Measurements from ENCODE around the gene ZNF205. TPM values are rescaled to one million over a fixed set of nuclear protein-coding genes. Genes with fewer than 3 reads are reported as not detected.
"Not testable (repeated sequence)": the region's sequence is repeated elsewhere in the genome, so short reads cannot be mapped to it uniquely, and the experiment has no call there.

The ZNF205 gene
- total and polyA plus RNA-seq, 2 experiments from 2014 or later = 16.6 to 29.1 TPM

- TF ChIP-seq REST (IDR thresholded peaks at IDR 0.05; ENCODE audit: unreplicated experiment) = no peak
These were observed 26.0 kb downstream of the ZNF205 start (continued) for GRCh38 chr16:3138342-3138741.

- H2AFZ ChIP-seq = no peak overlapping the region
- no peaks in the 10 kb centered on the region; the same call in 1 of the 2 replicates for H3K36me3 ChIP-seq (ENCODE audit: insufficient read depth)
- H3F3A ChIP-seq (replicated peaks; ENCODE audit: low read depth) = peaks cover 15% of the 10 kb centered on the region; the same call in 1 of the 2 replicates
- H3K4me3 Mint-ChIP-seq = no peak overlapping the region; the same call in 2 of the 3 replicates
- H3K27ac ChIP-seq (ENCODE audit: low read depth) = no peak overlapping the region
- peaks cover 3% of the 10 kb centered on the region; the same call in 2 of the 3 replicates for H3K9me3 Mint-ChIP-seq
- no peak for TF ChIP-seq NANOG (IDR thresholded peaks at IDR 0.05; ENCODE audit: borderline replicate concordance)
- TF ChIP-seq EZH2phosphoT487 (IDR thresholded peaks at IDR 0.05; ENCODE audit: unreplicated experiment) = no peak
- no peak for TF ChIP-seq POLR2AphosphoS5 (IDR thresholded peaks at IDR 0.05; ENCODE audit: low read depth)
- TF ChIP-seq ZNF331 (CRISPR knock-in tag; IDR thresholded peaks at IDR 0.05; ENCODE audit: low read depth) = no peak
- no peak for TF ChIP-seq JUNB (IDR thresholded peaks at IDR 0.05; ENCODE audit: unreplicated experiment)
- TF ChIP-seq STAT1 (IDR thresholded peaks at IDR 0.05; ENCODE audit: unreplicated experiment) = no peak
- no peaks in the 10 kb centered on the region for H3K27me3 ChIP-seq (ENCODE audit: insufficient read depth)
- no peak for ATAC-seq
- H3K4me1 Mint-ChIP-seq = peaks cover 5% of the 10 kb centered on the region; the same call in 2 of the 3 replicates
- H3K4me2 ChIP-seq = no peak overlapping the region
- no peaks in the 10 kb centered on the region for H4K20me1 ChIP-seq (replicated peaks; ENCODE audit: insufficient read depth)
- H3K27me3 Mint-ChIP-seq (ENCODE audit: insufficient read depth, low read depth, poor library complexity) = peaks cover 15% of the 10 kb centered on the region
- peaks cover 7% of the 10 kb centered on the region for H3K4me1 ChIP-seq (ENCODE audit: insufficient read depth)
- H3K4me3 ChIP-seq = no peak overlapping the region
- no peaks in the 10 kb centered on the region for H3K9me2 ChIP-seq (ENCODE audit: insufficient read depth)
- peaks cover 10% of the 10 kb centered on the region for H3K79me2 ChIP-seq (replicated peaks; ENCODE audit: insufficient read depth)
- H3K27ac Mint-ChIP-seq = no peak overlapping the region
- H3K36me3 Mint-ChIP-seq (ENCODE audit: low read depth) = peaks cover 6% of the 10 kb centered on the region
- no peak for DNase-seq (ENCODE audit: low spot score)
These were observed 26.5 kb downstream of the ZNF205 start for GRCh38 chr16:3138823-3139426.

- H3K27ac Mint-ChIP-seq, ATAC-seq: not testable (repeated sequence)
These were observed 27.2 kb downstream of the ZNF205 start for GRCh38 chr16:3139561-3139960.

More at GRCh38 chr16:3139561-3139960, 27.2 kb downstream of the ZNF205 start:
- not testable (repeated sequence) for H3K27ac ChIP-seq (ENCODE audit: low read depth); DNase-seq (ENCODE audit: low spot score); H3K9me3 Mint-ChIP-seq; H3K36me3 Mint-ChIP-seq (ENCODE audit: low read depth); H2AFZ ChIP-seq; H3K4me3 ChIP-seq; H3K4me1 ChIP-seq (ENCODE audit: insufficient read depth); H3K9me2 ChIP-seq (ENCODE audit: insufficient read depth); H3K79me2 ChIP-seq (replicated peaks; ENCODE audit: insufficient read depth); H3K36me3 ChIP-seq (ENCODE audit: insufficient read depth); H3K4me3 Mint-ChIP-seq; H4K20me1 ChIP-seq (replicated peaks; ENCODE audit: insufficient read depth); H3K4me2 ChIP-seq; H3K27me3 ChIP-seq (ENCODE audit: insufficient read depth); H3K4me1 Mint-ChIP-seq
- peaks cover 15% of the 10 kb centered on the region; the same call in 1 of the 2 replicates for H3F3A ChIP-seq (replicated peaks; ENCODE audit: low read depth)
- peaks cover 15% of the 10 kb centered on the region for H3K27me3 Mint-ChIP-seq (ENCODE audit: insufficient read depth, low read depth, poor library complexity)
